IPS-11a (cell line): ENCODE measurements around the gene NDUFA8.

Experiments
- H3K4me3 ChIP-seq: one replicate; pipeline ENCODE4 v1.5.1; 2013; ENCODE audit warnings: low read depth, low read length, control low read depth

The NDUFA8 gene

DNA sequence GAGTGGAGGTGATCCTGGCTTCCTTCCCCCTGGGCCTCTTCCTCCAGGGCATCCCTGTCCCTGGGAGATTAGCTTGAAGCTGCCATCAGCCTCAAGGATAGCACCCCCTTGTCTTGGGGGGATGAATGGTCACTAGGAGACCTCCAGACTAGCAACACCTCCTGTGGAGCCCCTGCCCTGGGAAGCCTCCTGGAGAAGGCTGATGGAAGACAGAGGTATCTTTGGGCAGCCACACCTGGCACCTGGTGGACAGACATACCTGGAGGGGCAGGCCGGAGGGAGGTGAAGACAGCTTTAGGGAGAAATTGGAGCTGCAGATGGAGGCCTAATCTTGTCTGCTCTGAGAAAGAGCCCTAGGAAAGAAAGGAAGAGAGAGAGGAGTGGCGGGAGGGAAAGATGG lies 57.4 kb downstream of the NDUFA8 start:
- H3K4me3 ChIP-seq = no peak overlapping the region

DNA sequence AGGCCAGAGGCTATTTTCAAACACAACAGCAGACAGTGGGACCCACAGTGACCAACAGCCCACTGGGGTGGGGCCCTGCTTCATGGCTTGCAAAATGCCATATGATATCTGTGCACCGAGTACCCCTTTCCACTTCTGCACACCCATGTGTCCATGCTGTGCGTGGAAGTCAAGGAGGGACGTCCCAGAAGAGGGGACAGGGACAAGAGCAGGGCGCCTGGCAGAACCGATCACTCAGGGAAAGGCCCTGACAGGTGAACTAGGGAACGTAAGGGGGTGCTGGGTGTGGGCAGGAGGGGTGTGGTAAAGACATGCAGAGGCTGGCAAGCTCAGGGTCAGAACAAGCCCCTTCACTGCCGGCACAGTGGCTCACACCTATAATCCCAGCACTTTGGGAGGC lies 58.8 kb downstream of the NDUFA8 start:
- H3K4me3 ChIP-seq = no peak overlapping the region

DNA sequence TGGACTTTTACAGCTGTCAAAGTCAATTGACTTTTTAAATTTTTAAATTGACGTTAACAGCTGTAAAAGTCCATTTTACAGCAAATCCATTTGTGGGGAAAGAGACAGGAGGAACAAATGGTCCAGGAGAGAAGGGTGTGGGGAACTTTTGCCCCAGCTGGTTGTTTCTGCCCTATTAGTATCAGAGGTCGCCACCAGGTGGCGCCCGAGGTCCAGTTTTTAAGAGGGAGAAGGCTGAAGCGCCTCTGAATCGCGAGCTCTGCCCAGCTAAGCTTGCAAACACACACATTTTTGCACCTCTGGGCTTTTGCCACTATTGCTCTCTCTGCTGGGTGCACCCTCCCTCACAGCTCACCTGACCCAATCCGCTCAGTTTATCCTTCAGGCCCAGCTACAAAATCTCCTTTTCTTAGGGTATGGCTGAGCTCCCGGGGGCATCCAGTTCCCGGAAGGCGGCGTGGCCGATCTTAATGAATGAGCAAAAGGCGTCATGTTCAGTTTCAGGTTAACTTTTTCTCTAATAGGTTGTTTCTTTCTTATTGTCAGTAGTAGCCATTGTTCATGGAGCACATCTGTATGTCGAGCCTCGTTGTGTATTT lies 60.2 kb downstream of the NDUFA8 start:
- no peak overlapping the region for H3K4me3 ChIP-seq

DNA sequence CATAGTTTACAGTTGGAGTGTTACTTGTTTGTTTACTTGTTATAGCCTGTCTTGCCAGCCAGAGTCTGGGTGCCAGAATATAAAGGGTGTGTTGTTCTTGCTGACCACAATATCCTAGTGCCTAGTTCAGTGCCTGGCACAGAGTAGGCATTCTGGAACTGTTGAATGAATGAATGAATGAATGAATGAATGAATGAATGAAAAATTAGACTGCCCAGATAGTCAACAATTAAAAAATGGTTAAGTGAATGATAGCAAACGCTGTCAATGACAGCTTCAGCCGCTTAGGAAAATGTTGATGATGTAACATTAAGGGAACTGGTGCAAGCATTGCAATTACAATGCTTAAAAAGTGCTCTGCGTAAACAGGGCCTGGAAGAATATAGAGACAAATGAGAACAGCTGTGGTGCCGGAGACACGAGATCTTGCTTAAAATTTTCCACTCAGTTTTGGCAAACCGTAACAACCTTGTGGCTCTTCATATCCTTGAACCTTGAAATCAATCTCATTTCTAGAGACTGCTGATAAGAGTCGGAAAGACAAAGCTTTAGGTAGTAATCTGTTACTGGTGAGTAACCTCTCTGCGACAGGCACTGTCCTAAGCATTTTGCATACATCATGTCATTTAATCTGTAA lies 61.8 kb downstream of the NDUFA8 start:
- no peak overlapping the region for H3K4me3 ChIP-seq

DNA sequence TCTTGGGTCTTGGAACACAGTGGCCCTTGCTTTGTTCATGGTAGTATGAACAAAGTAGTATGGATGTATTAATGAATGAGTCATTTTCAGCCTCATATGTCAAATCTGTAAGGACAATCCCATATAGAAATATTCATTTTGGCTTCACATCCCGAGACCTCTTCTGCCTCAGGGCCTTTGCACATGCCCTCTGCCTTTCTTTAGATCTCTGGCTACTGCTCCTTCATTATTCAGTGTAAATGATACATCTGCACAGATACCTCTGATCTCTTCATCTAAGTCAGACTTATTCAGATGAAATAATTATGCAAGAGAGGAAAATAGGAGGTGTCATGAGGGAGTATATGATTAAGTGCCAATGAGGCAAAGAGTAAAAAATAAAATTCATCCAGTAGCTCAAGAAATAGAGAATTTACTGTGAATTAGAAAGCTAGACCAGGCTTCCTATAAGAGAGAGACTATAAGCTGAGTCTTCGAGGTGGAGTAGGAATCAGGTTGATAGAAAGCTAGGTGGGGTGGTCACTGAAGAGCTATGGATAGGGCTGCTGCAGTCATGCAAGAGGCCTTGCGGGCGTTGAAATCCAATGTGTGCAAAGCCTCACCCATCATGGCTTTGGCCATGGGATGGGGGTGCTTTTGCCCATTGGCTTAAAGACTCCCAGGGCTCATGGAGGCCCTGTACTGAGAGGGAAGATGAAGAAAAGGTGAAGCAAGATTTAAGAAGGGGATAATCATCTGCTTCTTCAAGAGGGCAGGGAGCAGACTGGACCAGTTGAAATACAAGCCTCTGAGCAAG lies 62.8 kb downstream of the NDUFA8 start:
- no peak overlapping the region for H3K4me3 ChIP-seq

DNA sequence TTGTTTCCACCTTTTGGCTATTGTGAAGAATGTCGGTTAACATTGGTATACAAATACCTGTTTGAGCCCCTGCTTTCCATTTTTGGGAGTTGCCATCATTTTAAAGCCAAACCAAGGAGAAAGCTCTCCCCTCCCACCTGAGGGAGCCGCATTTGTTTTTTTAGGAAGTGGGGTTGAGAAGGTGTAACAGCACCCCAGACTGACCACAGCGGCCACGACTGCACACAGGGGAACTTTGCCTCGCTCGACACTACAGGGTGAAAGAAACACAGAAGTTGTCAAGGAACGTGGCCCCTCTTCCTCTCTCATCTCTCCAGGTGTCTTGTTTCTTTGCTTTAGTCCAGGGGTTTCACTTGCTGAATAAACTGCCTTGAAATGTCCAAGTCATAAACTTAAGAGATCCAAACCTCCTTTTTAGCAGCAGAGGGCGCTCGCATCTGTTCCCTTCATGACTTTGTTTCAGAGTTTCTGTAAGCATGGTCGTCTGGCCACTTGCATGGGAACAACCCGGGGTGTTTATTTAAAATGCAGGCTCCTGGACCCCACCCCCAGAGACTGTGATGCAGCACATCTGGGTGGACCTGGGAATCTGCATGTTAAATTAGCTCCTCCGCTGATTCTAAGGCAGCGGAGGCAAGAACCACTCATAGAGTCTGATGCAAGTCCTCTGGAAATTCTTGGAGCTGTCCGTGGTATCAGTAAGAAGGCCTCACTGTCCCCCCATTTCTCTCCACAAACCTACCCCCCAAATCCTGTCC lies 64.4 kb downstream of the NDUFA8 start:
- no peak overlapping the region for H3K4me3 ChIP-seq
